ENCODE results near the gene TSPAN1.

TSPAN1 gene

DNA sequence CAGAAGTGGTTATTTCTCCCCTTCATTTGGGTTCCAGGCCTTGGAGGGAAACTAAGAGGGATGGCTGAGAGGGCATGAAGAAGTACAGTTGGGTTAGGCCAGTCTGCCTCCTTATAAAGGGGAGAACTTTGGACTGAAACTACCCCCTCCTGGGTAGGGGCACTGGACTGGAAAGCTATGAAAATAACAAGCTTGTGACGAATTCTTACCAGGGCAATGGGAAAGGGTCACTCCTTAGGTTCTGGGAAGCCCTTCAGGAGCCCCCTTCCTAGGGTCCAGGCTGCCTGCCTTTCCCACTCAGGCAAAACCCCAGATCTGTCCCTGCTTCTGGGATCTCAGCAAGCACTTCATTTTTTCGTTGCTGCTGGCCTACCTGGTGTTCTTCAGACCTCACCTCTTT, 11.2 kb downstream of the TSPAN1 start:
- DNase-seq (ENCODE audit: low spot score) (no peak), ATAC-seq (ENCODE audit: low read depth) (no peak)
- H3K9me3 ChIP-seq (ENCODE audit: severe bottlenecking), result no peaks in the 10 kb centered on the region
- H3K27me3 ChIP-seq (ENCODE audit: insufficient read depth, poor library complexity, severe bottlenecking), result no peaks in the 10 kb centered on the region
- H3K36me3 ChIP-seq (ENCODE audit: low read depth), result peaks cover 60% of the 10 kb centered on the region
- H3K4me3 ChIP-seq (ENCODE audit: severe bottlenecking), result no peak overlapping the region
- peaks cover 63% of the 10 kb centered on the region for H3K4me1 ChIP-seq (ENCODE audit: insufficient read depth, poor library complexity, severe bottlenecking)
- TF ChIP-seq, protein P1, sequence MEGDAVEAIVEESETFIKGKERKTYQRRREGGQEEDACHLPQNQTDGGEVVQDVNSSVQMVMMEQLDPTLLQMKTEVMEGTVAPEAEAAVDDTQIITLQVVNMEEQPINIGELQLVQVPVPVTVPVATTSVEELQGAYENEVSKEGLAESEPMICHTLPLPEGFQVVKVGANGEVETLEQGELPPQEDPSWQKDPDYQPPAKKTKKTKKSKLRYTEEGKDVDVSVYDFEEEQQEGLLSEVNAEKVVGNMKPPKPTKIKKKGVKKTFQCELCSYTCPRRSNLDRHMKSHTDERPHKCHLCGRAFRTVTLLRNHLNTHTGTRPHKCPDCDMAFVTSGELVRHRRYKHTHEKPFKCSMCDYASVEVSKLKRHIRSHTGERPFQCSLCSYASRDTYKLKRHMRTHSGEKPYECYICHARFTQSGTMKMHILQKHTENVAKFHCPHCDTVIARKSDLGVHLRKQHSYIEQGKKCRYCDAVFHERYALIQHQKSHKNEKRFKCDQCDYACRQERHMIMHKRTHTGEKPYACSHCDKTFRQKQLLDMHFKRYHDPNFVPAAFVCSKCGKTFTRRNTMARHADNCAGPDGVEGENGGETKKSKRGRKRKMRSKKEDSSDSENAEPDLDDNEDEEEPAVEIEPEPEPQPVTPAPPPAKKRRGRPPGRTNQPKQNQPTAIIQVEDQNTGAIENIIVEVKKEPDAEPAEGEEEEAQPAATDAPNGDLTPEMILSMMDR (IDR thresholded peaks at IDR 0.05; ENCODE audit: poor library complexity, severe bottlenecking), result no peak
- H3K27ac ChIP-seq (ENCODE audit: poor library complexity, severe bottlenecking), result peak overlapping the region; percentile 98

DNA sequence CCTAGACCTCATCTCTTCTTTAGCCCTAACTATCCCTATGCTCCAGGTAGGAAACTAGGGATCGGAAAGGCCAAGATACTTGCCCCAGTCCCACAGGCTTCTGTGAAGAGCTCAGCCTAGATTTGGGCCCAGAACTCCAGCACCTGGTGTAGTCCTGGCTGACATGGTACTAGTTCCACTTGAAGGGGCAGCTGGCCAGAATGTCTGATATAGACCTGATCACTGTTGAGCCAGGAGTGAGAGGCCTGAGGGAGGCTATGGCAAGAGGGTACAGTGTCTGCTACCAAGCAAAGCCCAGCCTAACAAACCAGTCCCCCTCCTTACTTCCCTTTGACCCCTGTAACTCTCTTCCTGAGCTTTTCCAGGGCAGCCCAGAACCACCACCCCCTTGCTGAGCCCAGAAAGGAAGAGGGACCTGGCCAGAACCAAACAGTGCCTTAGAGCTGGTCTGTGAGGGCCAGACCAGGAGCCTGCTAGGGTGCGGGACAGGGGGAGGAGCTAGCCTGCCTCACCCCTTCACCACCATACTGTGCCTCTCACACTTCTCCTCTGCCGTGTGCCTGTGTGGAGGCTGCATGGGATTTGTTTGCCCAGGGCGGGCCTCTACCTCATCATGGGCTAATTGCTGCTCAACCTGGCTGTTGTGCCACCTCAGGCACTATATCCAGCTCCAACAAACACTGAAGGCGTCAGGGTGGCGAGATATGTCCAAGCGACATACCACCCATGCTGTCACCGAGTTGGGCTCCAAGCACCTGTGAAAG, 12.4 kb downstream of the TSPAN1 start:
- peaks cover 53% of the 10 kb centered on the region for H3K4me1 ChIP-seq (ENCODE audit: insufficient read depth, poor library complexity, severe bottlenecking)
- H3K9me3 ChIP-seq (ENCODE audit: severe bottlenecking), result no peaks in the 10 kb centered on the region
- DNase-seq (ENCODE audit: low spot score) (no peak), ATAC-seq (ENCODE audit: low read depth) (no peak)
- H3K36me3 ChIP-seq (ENCODE audit: low read depth), result peaks cover 72% of the 10 kb centered on the region
- no peak overlapping the region for H3K4me3 ChIP-seq (ENCODE audit: severe bottlenecking)
- H3K27ac ChIP-seq (ENCODE audit: poor library complexity, severe bottlenecking), result peak overlapping the region; percentile 98
- TF ChIP-seq, protein P1 (IDR thresholded peaks at IDR 0.05; ENCODE audit: poor library complexity, severe bottlenecking), result no peak
- H3K27me3 ChIP-seq (ENCODE audit: insufficient read depth, poor library complexity, severe bottlenecking), result no peaks in the 10 kb centered on the region

DNA sequence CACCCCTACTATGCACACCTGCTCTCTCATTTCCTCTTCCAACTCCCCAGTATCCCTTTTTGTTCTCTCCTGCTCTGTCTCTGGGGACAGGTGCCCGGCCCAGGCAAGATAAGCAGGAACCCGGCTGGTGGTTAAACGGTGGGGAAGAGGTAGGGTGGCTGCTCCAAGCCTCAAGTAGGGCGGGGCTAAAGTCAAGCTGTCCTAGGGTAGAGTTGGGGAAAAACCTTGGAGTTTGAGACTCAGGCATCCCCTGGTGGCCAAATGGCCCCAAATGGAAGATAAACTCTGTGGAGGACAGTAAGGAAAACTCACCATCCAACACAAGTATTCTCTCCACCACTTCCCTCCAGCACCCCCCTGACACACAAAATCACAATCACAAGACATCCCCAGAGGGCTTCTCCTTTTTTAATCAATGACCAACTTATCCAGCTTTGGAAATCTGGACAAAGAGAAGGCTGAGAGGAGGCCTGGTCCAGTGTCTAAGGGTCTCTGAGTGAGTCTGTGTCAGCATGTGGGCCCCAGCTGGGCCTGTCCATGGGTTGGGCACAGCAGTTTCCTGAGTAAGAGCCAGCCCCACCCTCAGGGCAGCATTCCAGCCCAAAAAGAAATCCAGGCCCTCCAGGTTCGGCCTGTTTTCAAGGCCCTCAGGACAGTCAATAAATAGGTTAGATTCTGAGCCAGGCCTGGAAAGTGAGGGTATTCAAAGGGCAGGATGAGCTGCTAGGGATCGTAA, 13.6 kb downstream of the TSPAN1 start:
- TF ChIP-seq, protein P1 (IDR thresholded peaks at IDR 0.05; ENCODE audit: poor library complexity, severe bottlenecking), result peak; percentile 21
- Histone ChIP-seq H3K36me3 (ENCODE audit: low read depth) (peaks cover 84% of the 10 kb centered on the region), H3K27me3 (ENCODE audit: insufficient read depth, poor library complexity, severe bottlenecking) (no peaks in the 10 kb centered on the region), H3K4me1 (ENCODE audit: insufficient read depth, poor library complexity, severe bottlenecking) (peaks cover 45% of the 10 kb centered on the region), H3K9me3 (ENCODE audit: severe bottlenecking) (no peaks in the 10 kb centered on the region), H3K4me3 (ENCODE audit: severe bottlenecking) (no peak overlapping the region), H3K27ac (ENCODE audit: poor library complexity, severe bottlenecking) (peak overlapping the region; percentile 98)
- ATAC-seq (ENCODE audit: low read depth) (peak; percentile 43), DNase-seq (ENCODE audit: low spot score) (no peak)

DNA sequence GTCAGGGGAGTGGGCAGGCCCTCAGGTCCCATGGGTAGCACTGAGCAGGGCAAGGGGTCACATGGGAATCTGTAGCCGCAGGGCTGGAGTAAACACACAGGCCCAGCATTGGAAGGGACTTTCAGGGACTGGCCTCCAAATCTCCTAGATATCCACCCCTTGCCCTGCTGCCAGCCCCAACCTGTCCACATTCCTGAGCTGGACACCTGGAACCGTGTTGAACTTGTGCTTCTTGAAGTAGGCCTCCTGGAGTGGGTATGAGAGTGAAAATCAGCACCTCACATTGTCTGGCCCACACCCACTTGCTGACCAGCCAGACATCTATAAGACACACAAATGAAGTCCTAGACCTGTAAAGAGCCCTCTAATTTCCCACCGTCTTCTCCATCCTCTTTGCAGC, 15.7 kb downstream of the TSPAN1 start:
- Histone ChIP-seq H3K9me3 (ENCODE audit: severe bottlenecking) (no peaks in the 10 kb centered on the region), H3K36me3 (ENCODE audit: low read depth) (peaks cover 86% of the 10 kb centered on the region), H3K27me3 (ENCODE audit: insufficient read depth, poor library complexity, severe bottlenecking) (no peaks in the 10 kb centered on the region), H3K4me3 (ENCODE audit: severe bottlenecking) (no peak overlapping the region), H3K4me1 (ENCODE audit: insufficient read depth, poor library complexity, severe bottlenecking) (peaks cover 29% of the 10 kb centered on the region), H3K27ac (ENCODE audit: poor library complexity, severe bottlenecking) (peak overlapping the region; percentile 98)
- TF ChIP-seq, protein P1 (IDR thresholded peaks at IDR 0.05; ENCODE audit: poor library complexity, severe bottlenecking), result no peak
- no peak for DNase-seq (ENCODE audit: low spot score)
- peak; percentile 67 for ATAC-seq (ENCODE audit: low read depth)

Data from RWPE2 (cell line).